ENCODE results near the gene PGAP3.
A peak's percentile ranks its signal among the peaks of the same experiment; 100 is the strongest.

PGAP3 gene

DNA sequence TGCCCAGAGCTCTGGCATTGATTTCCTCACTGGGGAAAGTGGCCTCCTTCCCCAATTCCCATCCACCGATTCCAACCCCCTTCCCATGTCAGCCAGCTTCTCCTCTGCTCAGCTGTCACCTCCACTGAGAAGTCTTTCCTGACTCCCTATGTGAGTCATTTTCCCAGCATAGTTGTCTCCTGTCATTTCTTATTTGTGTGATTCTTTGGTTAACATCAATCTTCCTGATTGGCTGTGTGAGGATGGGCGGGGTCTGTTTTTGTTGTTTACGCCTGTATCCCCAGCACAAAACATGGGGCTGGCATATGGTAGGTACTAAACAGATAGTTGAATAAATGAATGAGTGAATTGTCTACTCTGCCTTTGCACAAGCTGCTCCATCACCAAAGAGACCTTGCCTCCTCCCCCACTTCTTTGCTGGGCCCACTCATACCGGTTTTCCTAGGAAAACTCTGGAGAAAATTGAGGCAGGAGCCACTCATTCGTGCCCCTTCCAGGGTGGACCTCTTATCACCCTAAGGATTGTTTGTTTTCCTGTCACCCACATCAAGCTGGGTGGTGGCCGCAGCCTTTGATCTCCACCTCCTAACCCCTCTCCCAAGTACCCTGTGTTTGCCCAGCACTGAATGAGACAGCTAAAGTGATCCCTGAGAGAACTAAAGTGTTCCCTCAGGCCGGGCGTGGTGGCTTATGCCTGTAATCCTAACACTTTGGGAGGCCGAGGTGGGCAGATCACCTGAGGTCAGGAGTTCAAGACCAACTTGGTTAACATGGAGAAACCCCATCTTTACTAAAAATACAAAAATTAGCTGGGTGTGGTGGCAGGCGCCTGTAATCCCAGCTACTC, 48.7 kb upstream of the PGAP3 start (continued):
- TF ChIP-seq, protein P1, sequence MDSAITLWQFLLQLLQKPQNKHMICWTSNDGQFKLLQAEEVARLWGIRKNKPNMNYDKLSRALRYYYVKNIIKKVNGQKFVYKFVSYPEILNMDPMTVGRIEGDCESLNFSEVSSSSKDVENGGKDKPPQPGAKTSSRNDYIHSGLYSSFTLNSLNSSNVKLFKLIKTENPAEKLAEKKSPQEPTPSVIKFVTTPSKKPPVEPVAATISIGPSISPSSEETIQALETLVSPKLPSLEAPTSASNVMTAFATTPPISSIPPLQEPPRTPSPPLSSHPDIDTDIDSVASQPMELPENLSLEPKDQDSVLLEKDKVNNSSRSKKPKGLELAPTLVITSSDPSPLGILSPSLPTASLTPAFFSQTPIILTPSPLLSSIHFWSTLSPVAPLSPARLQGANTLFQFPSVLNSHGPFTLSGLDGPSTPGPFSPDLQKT (IDR thresholded peaks at IDR 0.05; ENCODE audit: borderline replicate concordance, low read depth, low read length): no peak
- TF ChIP-seq ZBTB17 (tag by site-specific recombination; IDR thresholded peaks at IDR 0.05) (peak; percentile 67), KLF1 (tag by site-specific recombination; IDR thresholded peaks at IDR 0.05) (peak; percentile 78), ZNF366 (tag by site-specific recombination; conservative IDR thresholded peaks at IDR 0.05) (no peak), SP2 (tag by site-specific recombination; IDR thresholded peaks at IDR 0.05) (peak; percentile 46), ZNF544 (tag by site-specific recombination; IDR thresholded peaks at IDR 0.05) (no peak), ZNF391 (tag by site-specific recombination; IDR thresholded peaks at IDR 0.05; ENCODE audit: borderline replicate concordance, low read depth) (no peak), MYNN (tag by site-specific recombination; IDR thresholded peaks at IDR 0.05; ENCODE audit: borderline replicate concordance) (no peak), ZNF677 (tag by site-specific recombination; IDR thresholded peaks at IDR 0.05) (no peak), ZNF558 (tag by site-specific recombination; IDR thresholded peaks at IDR 0.05) (no peak), ZNF792 (tag by site-specific recombination; IDR thresholded peaks at IDR 0.05) (no peak)
- TF ChIP-seq, protein P2, sequence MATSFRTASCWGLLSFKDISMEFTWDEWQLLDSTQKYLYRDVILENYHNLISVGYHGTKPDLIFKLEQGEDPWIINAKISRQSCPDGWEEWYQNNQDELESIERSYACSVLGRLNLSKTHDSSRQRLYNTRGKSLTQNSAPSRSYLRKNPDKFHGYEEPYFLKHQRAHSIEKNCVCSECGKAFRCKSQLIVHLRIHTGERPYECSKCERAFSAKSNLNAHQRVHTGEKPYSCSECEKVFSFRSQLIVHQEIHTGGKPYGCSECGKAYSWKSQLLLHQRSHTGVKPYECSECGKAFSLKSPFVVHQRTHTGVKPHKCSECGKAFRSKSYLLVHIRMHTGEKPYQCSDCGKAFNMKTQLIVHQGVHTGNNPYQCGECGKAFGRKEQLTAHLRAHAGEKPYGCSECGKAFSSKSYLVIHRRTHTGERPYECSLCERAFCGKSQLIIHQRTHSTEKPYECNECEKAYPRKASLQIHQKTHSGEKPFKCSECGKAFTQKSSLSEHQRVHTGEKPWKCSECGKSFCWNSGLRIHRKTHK (tag by site-specific recombination; IDR thresholded peaks at IDR 0.05): no peak

DNA sequence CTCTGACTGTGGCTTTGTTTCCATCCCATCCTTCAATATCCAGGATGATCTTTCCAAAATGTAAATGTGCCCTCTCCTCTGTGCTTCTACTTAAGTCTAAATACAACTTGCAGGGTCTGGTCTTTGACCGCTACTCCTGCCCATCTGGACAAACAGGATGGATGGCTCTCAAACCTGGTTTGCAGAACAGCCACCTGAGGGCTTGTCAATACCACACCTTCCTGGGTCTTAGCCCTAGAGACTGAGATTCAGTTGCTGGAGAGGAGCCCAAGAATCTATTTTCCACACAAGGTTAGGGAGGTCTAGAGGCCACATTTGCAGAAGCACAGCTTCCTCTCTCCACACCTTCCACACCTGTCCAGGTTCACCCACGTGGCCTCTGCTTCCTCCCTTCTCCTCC, 48.0 kb upstream of the PGAP3 start:
- peaks cover 23% of the 10 kb centered on the region for H3K4me1 ChIP-seq (ENCODE audit: control insufficient read depth, insufficient read depth, low read length)
- no peak overlapping the region for H3K4me3 ChIP-seq (ENCODE audit: low read depth, low read length)
- no peak overlapping the region for H3K27ac ChIP-seq (ENCODE audit: extremely low read depth, low read depth, low read length)
- no peaks in the 10 kb centered on the region for H3K36me3 ChIP-seq (ENCODE audit: control insufficient read depth in 2 of 2, insufficient read depth in 1 of 2, low read length in 2 of 2)
- H3K9me3 ChIP-seq (ENCODE audit: control insufficient read depth, insufficient read depth, low read depth, low read length): no peaks in the 10 kb centered on the region
- CTCF ChIA-PET: interaction anchor here (1.8 kb wide), 1 partner anchor 115 kb away, joined by 8 read pairs; no protein-coding TSS in a partner anchor
- POLR2A ChIA-PET: interaction anchor here (1.2 to 1.4 kb wide), 2 partner anchors 9 to 36 kb away, joined by 3 to 6 read pairs; partner anchors contain the start of gene ERBB2
- TF ChIP-seq TRIM28 (IDR thresholded peaks at IDR 0.05; ENCODE audit: borderline replicate concordance, low read length): no peak
- TF ChIP-seq, protein P3, sequence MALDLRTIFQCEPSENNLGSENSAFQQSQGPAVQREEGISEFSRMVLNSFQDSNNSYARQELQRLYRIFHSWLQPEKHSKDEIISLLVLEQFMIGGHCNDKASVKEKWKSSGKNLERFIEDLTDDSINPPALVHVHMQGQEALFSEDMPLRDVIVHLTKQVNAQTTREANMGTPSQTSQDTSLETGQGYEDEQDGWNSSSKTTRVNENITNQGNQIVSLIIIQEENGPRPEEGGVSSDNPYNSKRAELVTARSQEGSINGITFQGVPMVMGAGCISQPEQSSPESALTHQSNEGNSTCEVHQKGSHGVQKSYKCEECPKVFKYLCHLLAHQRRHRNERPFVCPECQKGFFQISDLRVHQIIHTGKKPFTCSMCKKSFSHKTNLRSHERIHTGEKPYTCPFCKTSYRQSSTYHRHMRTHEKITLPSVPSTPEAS (tag by site-specific recombination; IDR thresholded peaks at IDR 0.05): no peak
- TF ChIP-seq, protein P4, sequence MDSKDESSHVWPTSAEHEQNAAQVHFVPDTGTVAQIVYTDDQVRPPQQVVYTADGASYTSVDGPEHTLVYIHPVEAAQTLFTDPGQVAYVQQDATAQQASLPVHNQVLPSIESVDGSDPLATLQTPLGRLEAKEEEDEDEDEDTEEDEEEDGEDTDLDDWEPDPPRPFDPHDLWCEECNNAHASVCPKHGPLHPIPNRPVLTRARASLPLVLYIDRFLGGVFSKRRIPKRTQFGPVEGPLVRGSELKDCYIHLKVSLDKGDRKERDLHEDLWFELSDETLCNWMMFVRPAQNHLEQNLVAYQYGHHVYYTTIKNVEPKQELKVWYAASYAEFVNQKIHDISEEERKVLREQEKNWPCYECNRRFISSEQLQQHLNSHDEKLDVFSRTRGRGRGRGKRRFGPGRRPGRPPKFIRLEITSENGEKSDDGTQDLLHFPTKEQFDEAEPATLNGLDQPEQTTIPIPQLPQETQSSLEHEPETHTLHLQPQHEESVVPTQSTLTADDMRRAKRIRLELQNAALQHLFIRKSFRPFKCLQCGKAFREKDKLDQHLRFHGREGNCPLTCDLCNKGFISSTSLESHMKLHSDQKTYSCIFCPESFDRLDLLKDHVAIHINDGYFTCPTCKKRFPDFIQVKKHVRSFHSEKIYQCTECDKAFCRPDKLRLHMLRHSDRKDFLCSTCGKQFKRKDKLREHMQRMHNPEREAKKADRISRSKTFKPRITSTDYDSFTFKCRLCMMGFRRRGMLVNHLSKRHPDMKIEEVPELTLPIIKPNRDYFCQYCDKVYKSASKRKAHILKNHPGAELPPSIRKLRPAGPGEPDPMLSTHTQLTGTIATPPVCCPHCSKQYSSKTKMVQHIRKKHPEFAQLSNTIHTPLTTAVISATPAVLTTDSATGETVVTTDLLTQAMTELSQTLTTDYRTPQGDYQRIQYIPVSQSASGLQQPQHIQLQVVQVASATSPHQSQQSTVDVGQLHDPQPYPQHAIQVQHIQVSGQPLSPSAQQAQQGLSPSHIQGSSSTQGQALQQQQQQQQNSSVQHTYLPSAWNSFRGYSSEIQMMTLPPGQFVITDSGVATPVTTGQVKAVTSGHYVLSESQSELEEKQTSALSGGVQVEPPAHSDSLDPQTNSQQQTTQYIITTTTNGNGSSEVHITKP (tag by site-specific recombination; IDR thresholded peaks at IDR 0.05): no peak
- no peak for TF ChIP-seq ZNF239 (tag by site-specific recombination; IDR thresholded peaks at IDR 0.05)
- TF ChIP-seq, protein P5, sequence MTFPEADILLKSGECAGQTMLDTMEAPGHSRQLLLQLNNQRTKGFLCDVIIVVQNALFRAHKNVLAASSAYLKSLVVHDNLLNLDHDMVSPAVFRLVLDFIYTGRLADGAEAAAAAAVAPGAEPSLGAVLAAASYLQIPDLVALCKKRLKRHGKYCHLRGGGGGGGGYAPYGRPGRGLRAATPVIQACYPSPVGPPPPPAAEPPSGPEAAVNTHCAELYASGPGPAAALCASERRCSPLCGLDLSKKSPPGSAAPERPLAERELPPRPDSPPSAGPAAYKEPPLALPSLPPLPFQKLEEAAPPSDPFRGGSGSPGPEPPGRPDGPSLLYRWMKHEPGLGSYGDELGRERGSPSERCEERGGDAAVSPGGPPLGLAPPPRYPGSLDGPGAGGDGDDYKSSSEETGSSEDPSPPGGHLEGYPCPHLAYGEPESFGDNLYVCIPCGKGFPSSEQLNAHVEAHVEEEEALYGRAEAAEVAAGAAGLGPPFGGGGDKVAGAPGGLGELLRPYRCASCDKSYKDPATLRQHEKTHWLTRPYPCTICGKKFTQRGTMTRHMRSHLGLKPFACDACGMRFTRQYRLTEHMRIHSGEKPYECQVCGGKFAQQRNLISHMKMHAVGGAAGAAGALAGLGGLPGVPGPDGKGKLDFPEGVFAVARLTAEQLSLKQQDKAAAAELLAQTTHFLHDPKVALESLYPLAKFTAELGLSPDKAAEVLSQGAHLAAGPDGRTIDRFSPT (tag by site-specific recombination; IDR thresholded peaks at IDR 0.05): no peak
- TF ChIP-seq, protein P6, sequence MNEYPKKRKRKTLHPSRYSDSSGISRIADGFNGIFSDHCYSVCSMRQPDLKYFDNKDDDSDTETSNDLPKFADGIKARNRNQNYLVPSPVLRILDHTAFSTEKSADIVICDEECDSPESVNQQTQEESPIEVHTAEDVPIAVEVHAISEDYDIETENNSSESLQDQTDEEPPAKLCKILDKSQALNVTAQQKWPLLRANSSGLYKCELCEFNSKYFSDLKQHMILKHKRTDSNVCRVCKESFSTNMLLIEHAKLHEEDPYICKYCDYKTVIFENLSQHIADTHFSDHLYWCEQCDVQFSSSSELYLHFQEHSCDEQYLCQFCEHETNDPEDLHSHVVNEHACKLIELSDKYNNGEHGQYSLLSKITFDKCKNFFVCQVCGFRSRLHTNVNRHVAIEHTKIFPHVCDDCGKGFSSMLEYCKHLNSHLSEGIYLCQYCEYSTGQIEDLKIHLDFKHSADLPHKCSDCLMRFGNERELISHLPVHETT (tag by site-specific recombination; IDR thresholded peaks at IDR 0.05): no peak
- TF ChIP-seq, protein P7, sequence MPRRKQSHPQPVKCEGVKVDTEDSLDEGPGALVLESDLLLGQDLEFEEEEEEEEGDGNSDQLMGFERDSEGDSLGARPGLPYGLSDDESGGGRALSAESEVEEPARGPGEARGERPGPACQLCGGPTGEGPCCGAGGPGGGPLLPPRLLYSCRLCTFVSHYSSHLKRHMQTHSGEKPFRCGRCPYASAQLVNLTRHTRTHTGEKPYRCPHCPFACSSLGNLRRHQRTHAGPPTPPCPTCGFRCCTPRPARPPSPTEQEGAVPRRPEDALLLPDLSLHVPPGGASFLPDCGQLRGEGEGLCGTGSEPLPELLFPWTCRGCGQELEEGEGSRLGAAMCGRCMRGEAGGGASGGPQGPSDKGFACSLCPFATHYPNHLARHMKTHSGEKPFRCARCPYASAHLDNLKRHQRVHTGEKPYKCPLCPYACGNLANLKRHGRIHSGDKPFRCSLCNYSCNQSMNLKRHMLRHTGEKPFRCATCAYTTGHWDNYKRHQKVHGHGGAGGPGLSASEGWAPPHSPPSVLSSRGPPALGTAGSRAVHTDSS (tag by site-specific recombination; IDR thresholded peaks at IDR 0.05): no peak
- TF ChIP-seq GLI2 (tag by site-specific recombination; IDR thresholded peaks at IDR 0.05; ENCODE audit: borderline replicate concordance, low read depth): no peak

Data from HEK293 (cell line).